ENCODE data around the gene SAC3D1. TPM values are rescaled to one million over a fixed set of nuclear protein-coding genes. Genes with fewer than 3 reads are reported as not detected.
A peak's percentile ranks its signal among the peaks of the same experiment; 100 is the strongest.

SAC3D1 gene
- total and polyA plus RNA-seq, 9 of the 15 experiments (the other 6 are each of a cell fraction or from before 2014, with no cell fraction given) = 0.20 to 35.2 (median 5.8) TPM

- TF ChIP-seq GATAD2A (IDR thresholded peaks at IDR 0.05) (0 out of 2 replicates have a peak, but pooled peaks have one; percentile 22), TBL1XR1 (IDR thresholded peaks at IDR 0.05; ENCODE audit: low read length in 2 of 2) (no peak), ARID1B (IDR thresholded peaks at IDR 0.05) (peak; percentile 50; the same call in 1 of the 2 replicates), SMARCE1 (IDR thresholded peaks at IDR 0.05) (peak; percentile 17; the same call in 1 of the 2 replicates), CC2D1A (IDR thresholded peaks at IDR 0.05) (no peak), ZNF717 (CRISPR knock-in tag; IDR thresholded peaks at IDR 0.05) (no peak), KDM1A (IDR thresholded peaks at IDR 0.05) (peak in 1 of 2 experiments; percentile 12; a peak in 1 of 4 replicates), DNMT1 (IDR thresholded peaks at IDR 0.05) (no peak)
Measured at GRCh38 chr11:64996327-64996709, 44.7 kb upstream of the SAC3D1 start (continued).

- WGBS (ENCODE audit: insufficient coverage, low coverage, missing lambda C conversion rate) = 0% methylated on average over 7 of the region's 9 CpGs
- H3K36me3 ChIP-seq (ENCODE audit: control insufficient read depth, insufficient read depth, low read length) = no peaks in the 10 kb centered on the region
- in situ Hi-C loops (cut with MboI) (loop anchor here (5.0 kb wide), 1 partner anchor 150 kb away; no protein-coding TSS in a partner anchor), intact Hi-C loops (cut with micrococcal nuclease) (loop anchor here (1.0 to 2.0 kb wide), 5 partner anchors 50 to 210 kb away; partner anchors contain the start of genes ATG2A and PPP2R5B)
- ChIA-PET CTCF (ENCODE audit: low intra/inter-chr PET ratio) (interaction anchor here (1.1 to 1.3 kb wide), 2 partner anchors 99 to 149 kb away, joined by 3 to 4 read pairs; no protein-coding TSS in a partner anchor), POLR2A (interaction anchor here (0.6 to 2.3 kb wide), 14 partner anchors 9 to 136 kb away, joined by 3 to 14 read pairs (median 4); partner anchors contain the start of genes ARL2, MAJIN and SNX15)
- no peaks in the 10 kb centered on the region for H3K27me3 ChIP-seq (ENCODE audit: control insufficient read depth in 2 of 2, insufficient read depth in 2 of 2, low read length in 2 of 2)
- DNase-seq (ENCODE audit: extremely low read depth in 1 of 4, low spot score in 3 of 4) = peak; percentile 86 to 91 (median 88)
- H3K79me2 ChIP-seq (ENCODE audit: control insufficient read depth, insufficient read depth, low read length) = no peaks in the 10 kb centered on the region
- H3K4me3 ChIP-seq = peak within 1 kb of the TSS; percentile 33
- H3K9me3 ChIP-seq (replicated peaks; ENCODE audit: control insufficient read depth, insufficient read depth, low read depth, low read length) = no peaks in the 10 kb centered on the region
- ATAC-seq = peak; percentile 91
- H3K27ac ChIP-seq (ENCODE audit: extremely low read depth, low read depth, low read length) = peak within 1 kb of the TSS; percentile 52
- H4K20me1 ChIP-seq (replicated peaks; ENCODE audit: control insufficient read depth, insufficient read depth, low read length) = no peaks in the 10 kb centered on the region
- BruUV-seq (replicated peaks) = no TSS peak
- H3K4me2 ChIP-seq (ENCODE audit: insufficient read depth, low read length) = peak within 1 kb of the TSS; percentile 83
- peak; percentile 83 for FAIRE-seq
- H3K4me1 ChIP-seq (replicated peaks in 1 of 2; ENCODE audit: control insufficient read depth in 2 of 2, insufficient read depth in 2 of 2, low read length in 2 of 2) = peaks cover 23% of the 10 kb centered on the region in 2 experiments; a peak in 4 of 5 replicates
- H3K9ac ChIP-seq (ENCODE audit: insufficient read depth in 1 of 2, low read depth in 2 of 2, low read length in 2 of 2) = peak within 1 kb of the TSS; percentile 58 to 89
- H2AFZ ChIP-seq (ENCODE audit: low read depth, low read length) = peak within 1 kb of the TSS; percentile 94
- no peaks in the 10 kb centered on the region for H3K9me1 ChIP-seq (ENCODE audit: control insufficient read depth, insufficient read depth, low read length)
- TF ChIP-seq SMARCC2 (IDR thresholded peaks at IDR 0.05; ENCODE audit: low read depth) = no peak
- TF ChIP-seq, protein P1, sequence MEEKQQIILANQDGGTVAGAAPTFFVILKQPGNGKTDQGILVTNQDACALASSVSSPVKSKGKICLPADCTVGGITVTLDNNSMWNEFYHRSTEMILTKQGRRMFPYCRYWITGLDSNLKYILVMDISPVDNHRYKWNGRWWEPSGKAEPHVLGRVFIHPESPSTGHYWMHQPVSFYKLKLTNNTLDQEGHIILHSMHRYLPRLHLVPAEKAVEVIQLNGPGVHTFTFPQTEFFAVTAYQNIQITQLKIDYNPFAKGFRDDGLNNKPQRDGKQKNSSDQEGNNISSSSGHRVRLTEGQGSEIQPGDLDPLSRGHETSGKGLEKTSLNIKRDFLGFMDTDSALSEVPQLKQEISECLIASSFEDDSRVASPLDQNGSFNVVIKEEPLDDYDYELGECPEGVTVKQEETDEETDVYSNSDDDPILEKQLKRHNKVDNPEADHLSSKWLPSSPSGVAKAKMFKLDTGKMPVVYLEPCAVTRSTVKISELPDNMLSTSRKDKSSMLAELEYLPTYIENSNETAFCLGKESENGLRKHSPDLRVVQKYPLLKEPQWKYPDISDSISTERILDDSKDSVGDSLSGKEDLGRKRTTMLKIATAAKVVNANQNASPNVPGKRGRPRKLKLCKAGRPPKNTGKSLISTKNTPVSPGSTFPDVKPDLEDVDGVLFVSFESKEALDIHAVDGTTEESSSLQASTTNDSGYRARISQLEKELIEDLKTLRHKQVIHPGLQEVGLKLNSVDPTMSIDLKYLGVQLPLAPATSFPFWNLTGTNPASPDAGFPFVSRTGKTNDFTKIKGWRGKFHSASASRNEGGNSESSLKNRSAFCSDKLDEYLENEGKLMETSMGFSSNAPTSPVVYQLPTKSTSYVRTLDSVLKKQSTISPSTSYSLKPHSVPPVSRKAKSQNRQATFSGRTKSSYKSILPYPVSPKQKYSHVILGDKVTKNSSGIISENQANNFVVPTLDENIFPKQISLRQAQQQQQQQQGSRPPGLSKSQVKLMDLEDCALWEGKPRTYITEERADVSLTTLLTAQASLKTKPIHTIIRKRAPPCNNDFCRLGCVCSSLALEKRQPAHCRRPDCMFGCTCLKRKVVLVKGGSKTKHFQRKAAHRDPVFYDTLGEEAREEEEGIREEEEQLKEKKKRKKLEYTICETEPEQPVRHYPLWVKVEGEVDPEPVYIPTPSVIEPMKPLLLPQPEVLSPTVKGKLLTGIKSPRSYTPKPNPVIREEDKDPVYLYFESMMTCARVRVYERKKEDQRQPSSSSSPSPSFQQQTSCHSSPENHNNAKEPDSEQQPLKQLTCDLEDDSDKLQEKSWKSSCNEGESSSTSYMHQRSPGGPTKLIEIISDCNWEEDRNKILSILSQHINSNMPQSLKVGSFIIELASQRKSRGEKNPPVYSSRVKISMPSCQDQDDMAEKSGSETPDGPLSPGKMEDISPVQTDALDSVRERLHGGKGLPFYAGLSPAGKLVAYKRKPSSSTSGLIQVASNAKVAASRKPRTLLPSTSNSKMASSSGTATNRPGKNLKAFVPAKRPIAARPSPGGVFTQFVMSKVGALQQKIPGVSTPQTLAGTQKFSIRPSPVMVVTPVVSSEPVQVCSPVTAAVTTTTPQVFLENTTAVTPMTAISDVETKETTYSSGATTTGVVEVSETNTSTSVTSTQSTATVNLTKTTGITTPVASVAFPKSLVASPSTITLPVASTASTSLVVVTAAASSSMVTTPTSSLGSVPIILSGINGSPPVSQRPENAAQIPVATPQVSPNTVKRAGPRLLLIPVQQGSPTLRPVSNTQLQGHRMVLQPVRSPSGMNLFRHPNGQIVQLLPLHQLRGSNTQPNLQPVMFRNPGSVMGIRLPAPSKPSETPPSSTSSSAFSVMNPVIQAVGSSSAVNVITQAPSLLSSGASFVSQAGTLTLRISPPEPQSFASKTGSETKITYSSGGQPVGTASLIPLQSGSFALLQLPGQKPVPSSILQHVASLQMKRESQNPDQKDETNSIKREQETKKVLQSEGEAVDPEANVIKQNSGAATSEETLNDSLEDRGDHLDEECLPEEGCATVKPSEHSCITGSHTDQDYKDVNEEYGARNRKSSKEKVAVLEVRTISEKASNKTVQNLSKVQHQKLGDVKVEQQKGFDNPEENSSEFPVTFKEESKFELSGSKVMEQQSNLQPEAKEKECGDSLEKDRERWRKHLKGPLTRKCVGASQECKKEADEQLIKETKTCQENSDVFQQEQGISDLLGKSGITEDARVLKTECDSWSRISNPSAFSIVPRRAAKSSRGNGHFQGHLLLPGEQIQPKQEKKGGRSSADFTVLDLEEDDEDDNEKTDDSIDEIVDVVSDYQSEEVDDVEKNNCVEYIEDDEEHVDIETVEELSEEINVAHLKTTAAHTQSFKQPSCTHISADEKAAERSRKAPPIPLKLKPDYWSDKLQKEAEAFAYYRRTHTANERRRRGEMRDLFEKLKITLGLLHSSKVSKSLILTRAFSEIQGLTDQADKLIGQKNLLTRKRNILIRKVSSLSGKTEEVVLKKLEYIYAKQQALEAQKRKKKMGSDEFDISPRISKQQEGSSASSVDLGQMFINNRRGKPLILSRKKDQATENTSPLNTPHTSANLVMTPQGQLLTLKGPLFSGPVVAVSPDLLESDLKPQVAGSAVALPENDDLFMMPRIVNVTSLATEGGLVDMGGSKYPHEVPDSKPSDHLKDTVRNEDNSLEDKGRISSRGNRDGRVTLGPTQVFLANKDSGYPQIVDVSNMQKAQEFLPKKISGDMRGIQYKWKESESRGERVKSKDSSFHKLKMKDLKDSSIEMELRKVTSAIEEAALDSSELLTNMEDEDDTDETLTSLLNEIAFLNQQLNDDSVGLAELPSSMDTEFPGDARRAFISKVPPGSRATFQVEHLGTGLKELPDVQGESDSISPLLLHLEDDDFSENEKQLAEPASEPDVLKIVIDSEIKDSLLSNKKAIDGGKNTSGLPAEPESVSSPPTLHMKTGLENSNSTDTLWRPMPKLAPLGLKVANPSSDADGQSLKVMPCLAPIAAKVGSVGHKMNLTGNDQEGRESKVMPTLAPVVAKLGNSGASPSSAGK (IDR thresholded peaks at IDR 0.05) = peak; percentile 49; the same call in 1 of the 2 replicates
Measured at GRCh38 chr11:64996710-64997380, 44.2 kb upstream of the SAC3D1 start, which contains the start of gene BATF2. Gene BATF2, minus strand, starts transcription at chr11:64996971. Its CDS starts 57 bp downstream, at chr11:64996914.
